B cell (primary cell): Measurements from ENCODE around the gene HINFP. TPM values are rescaled to one million over a fixed set of nuclear protein-coding genes. Genes with fewer than 3 reads are reported as not detected.

Experiments used
- ATAC-seq: fragments of 200-7000 bp; cut with Tn5 transposase; one replicate; pipeline ENCODE4 v1.10.0; 2021; ENCODE audit warnings: low read depth, mild to moderate bottlenecking, moderate number of reproducible peaks, moderate library complexity
- CTCF ChIA-PET: fragments of 350-600 bp; sonication (Branson Sonifier 250); formaldehyde crosslinking; loops from one replicate; lab custom pipeline; 2021; ENCODE audit warnings: antibody characterized with exemption, inconsistent platforms; lab: Charles Lee
- POLR2A ChIA-PET: fragments of 350-600 bp; sonication (Branson Sonifier 250); formaldehyde crosslinking; loops from one replicate; lab custom pipeline; 2021; ENCODE audit warnings: antibody characterized with exemption; lab: Charles Lee
- DNase-seq: peaks from one replicate; pipeline ENCODE4 v3.0.0; 2013
- H2AFZ ChIP-seq: 2 replicates; pipeline ENCODE4 v1.6.1; 2012; ENCODE audit warnings: mild to moderate bottlenecking, low read depth, low read length; ENCODE audit not compliant: insufficient read depth, poor library complexity, severe bottlenecking
- H3K27ac ChIP-seq, 2 donors: 1 replicate in 1 of 2; 2 replicates in 1 of 2; pipeline ENCODE4 v1.5.1; 2012 to 2013; ENCODE audit warnings: low read length in 2 of 2, mild to moderate bottlenecking in 2 of 2, moderate library complexity in 1 of 2
- H3K27me3 ChIP-seq, 4 experiments: fragments of 200-600 bp in 1 of 4; sonication (generic) in 1 of 4; replicated peaks in 1 of 4; 1 replicate in 2 of 4; 2 replicates in 2 of 4; pipeline versions ENCODE4 v1.6.1 to v1.7.0; 2013 to 2016; ENCODE audit warnings: low read length in 3 of 4, mild to moderate bottlenecking in 2 of 4, mixed read lengths in 1 of 4, moderate library complexity in 1 of 4; ENCODE audit not compliant: insufficient read depth in 4 of 4, control insufficient read depth in 3 of 4; ENCODE audit errors: control extremely low read depth in 1 of 4
- H3K36me3 ChIP-seq, 2 experiments: replicated peaks in 1 of 2; 1 replicate in 1 of 2; 2 replicates in 1 of 2; pipeline versions ENCODE4 v1.6.1 to v1.7.1; 2013; ENCODE audit warnings: low read length in 1 of 2; ENCODE audit not compliant: insufficient read depth in 2 of 2, control insufficient read depth in 1 of 2; ENCODE audit errors: control extremely low read depth in 1 of 2, extremely low read depth in 1 of 2
- H3K4me1 ChIP-seq, 2 donors: fragments of 200-600 bp in 1 of 2; sonication (generic) in 1 of 2; 1 replicate in 1 of 2; 2 replicates in 1 of 2; pipeline versions ENCODE4 v1.5.1 to v1.6.1; 2013 to 2017; ENCODE audit warnings: low read length in 2 of 2; ENCODE audit not compliant: control insufficient read depth in 2 of 2, insufficient read depth in 2 of 2
- H3K4me2 ChIP-seq: replicated peaks from 2 replicates; pipeline ENCODE3; 2012; ENCODE audit warnings: mild to moderate bottlenecking, low read depth, low read length; ENCODE audit not compliant: poor library complexity, severe bottlenecking
- H3K4me3 ChIP-seq, 5 experiments: fragments of 200-600 bp in 1 of 5; sonication (generic) in 1 of 5; 1 replicate in 3 of 5; 2 replicates in 2 of 5; pipeline versions ENCODE4 v1.5.1 to v1.7.0; 2011 to 2016; ENCODE audit warnings: low read length in 4 of 5, mild to moderate bottlenecking in 4 of 5, low read depth in 2 of 5, control low read depth in 1 of 5, moderate library complexity in 1 of 5; ENCODE audit not compliant: insufficient read depth in 1 of 5; ENCODE audit errors: control extremely low read depth in 1 of 5, extremely low read depth in 1 of 5
- H3K79me2 ChIP-seq: fragments of 200-600 bp; sonication (generic); one replicate; pipeline ENCODE4 v1.6.0; 2016; ENCODE audit warnings: low read length; ENCODE audit not compliant: control insufficient read depth, insufficient read depth
- H3K9ac ChIP-seq: fragments of 200-600 bp; sonication (generic); 2 replicates; pipeline ENCODE4 v1.6.1; 2017; ENCODE audit warnings: mild to moderate bottlenecking, low read length, moderate library complexity
- H3K9me3 ChIP-seq, 3 donors: one replicate each; pipeline versions ENCODE4 v1.6.1 to v1.7.1; 2013; ENCODE audit warnings: low read length in 2 of 3; ENCODE audit not compliant: control insufficient read depth in 2 of 3, insufficient read depth in 1 of 3; ENCODE audit errors: control extremely low read depth in 1 of 3
- H4K20me1 ChIP-seq: 2 replicates; pipeline ENCODE4 v1.6.0; 2012; ENCODE audit warnings: mild to moderate bottlenecking, low read length; ENCODE audit not compliant: insufficient read depth, control insufficient read depth, poor library complexity, severe bottlenecking
- H3K27ac Mint-ChIP-seq: one replicate; pipeline ENCODE4 v1.8.0; 2021; ENCODE audit warnings: mixed read lengths
- H3K27me3 Mint-ChIP-seq: one replicate; pipeline ENCODE4 v1.8.0; 2021; ENCODE audit warnings: mixed read lengths
- H3K4me1 Mint-ChIP-seq: one replicate; pipeline ENCODE4 v1.8.0; 2021; ENCODE audit warnings: mixed read lengths
- H3K4me3 Mint-ChIP-seq: one replicate; pipeline ENCODE4 v1.8.0; 2021; ENCODE audit warnings: mixed read lengths
- H3K9me3 Mint-ChIP-seq: one replicate; pipeline ENCODE4 v1.8.0; 2022; ENCODE audit warnings: mixed read lengths; ENCODE audit not compliant: insufficient read depth
- EZH2 ChIP-seq: IDR thresholded peaks from 2 replicates; pipeline ENCODE4 v1.6.1; 2012; ENCODE audit warnings: borderline replicate concordance, low read depth, mild to moderate bottlenecking, moderate library complexity, low read length; ENCODE audit not compliant: insufficient read depth, poor library complexity, severe bottlenecking
- WGBS: methylation state at CpG from one replicate; pipeline ENCODE4 v1.1.5; 2013; ENCODE audit warnings: missing lambda C conversion rate; ENCODE audit not compliant: insufficient coverage; 5-methylcytosine and 5-hydroxymethylcytosine counted together
- intact Hi-C: fragments of 100-400 bp; cut with micrococcal nuclease; formaldehyde crosslinking; loops from one replicate; pipeline ENCODE4 v1.10.0; 2022
- polyA plus RNA-seq: library from polyadenylated mRNA; depleted of rRNA; stranded (reverse); fragments of >200 nt; gene quantifications from 2 replicates; pipeline ENCODE4 v1.2.3, GENCODE V29; 2012
- total RNA-seq, 2 donors: library from RNA; stranded (reverse); fragments of 120-200 nt in 1 of 2; gene quantifications; 1 replicate in 1 of 2; 2 replicates in 1 of 2; pipeline versions ENCODE4 v1.2.3 to v1.2.4, GENCODE V29; 2013 to 2022
- TF ChIP-seq, protein P1 (sequence below): fragments of 200-600 bp; IDR thresholded peaks from one replicate; pipeline ENCODE4 v1.8.0; 2022; ENCODE audit warnings: antibody characterized with exemption, mild to moderate bottlenecking

The HINFP gene
- total and polyA plus RNA-seq, 2 donors (not counting 1 experiment from before 2014, with no cell fraction given), result 60.6 to 78.7 TPM

DNA sequence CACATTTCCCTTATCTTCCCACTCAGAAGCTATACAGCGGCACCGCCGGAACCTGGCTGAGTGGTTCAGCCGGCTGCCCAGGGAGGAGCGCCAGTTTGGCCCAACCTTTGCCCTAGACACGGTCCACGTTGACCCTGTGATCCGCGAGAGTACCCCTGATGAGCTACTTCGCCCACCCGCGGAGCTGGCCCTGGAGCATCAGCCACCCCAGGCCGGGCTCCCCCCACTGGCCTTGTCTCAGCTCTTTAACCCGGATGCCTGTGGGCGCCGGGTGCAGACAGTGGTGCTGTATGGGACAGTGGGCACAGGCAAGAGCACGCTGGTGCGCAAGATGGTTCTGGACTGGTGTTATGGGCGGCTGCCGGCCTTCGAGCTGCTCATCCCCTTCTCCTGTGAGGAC, 52.1 kb downstream of the HINFP start:
- H3K36me3 ChIP-seq, result peaks cover 0 to 5% of the 10 kb centered on the region in 2 experiments
- Mint-ChIP-seq H3K27ac (no peak overlapping the region), H3K4me3 (no peak overlapping the region), H3K27me3 (no peaks in the 10 kb centered on the region), H3K4me1 (peaks cover 4% of the 10 kb centered on the region), H3K9me3 (no peaks in the 10 kb centered on the region)
- DNase-seq (no peak), ATAC-seq (no peak)
- intact Hi-C loops, result no loop called here
- H3K4me2 ChIP-seq, result no peak overlapping the region
- H3K9me3 ChIP-seq, result no peaks in the 10 kb centered on the region
- TF ChIP-seq, protein P1, sequence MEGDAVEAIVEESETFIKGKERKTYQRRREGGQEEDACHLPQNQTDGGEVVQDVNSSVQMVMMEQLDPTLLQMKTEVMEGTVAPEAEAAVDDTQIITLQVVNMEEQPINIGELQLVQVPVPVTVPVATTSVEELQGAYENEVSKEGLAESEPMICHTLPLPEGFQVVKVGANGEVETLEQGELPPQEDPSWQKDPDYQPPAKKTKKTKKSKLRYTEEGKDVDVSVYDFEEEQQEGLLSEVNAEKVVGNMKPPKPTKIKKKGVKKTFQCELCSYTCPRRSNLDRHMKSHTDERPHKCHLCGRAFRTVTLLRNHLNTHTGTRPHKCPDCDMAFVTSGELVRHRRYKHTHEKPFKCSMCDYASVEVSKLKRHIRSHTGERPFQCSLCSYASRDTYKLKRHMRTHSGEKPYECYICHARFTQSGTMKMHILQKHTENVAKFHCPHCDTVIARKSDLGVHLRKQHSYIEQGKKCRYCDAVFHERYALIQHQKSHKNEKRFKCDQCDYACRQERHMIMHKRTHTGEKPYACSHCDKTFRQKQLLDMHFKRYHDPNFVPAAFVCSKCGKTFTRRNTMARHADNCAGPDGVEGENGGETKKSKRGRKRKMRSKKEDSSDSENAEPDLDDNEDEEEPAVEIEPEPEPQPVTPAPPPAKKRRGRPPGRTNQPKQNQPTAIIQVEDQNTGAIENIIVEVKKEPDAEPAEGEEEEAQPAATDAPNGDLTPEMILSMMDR, result no peak
- TF ChIP-seq EZH2, result no peak
- no peak overlapping the region for H3K9ac ChIP-seq
- H3K79me2 ChIP-seq, result no peaks in the 10 kb centered on the region
- H3K4me3 ChIP-seq, result no peak overlapping the region
- no peaks in the 10 kb centered on the region for H3K27me3 ChIP-seq
- ChIA-PET POLR2A (no interaction called here), CTCF (no interaction called here)
- over 99% methylated on average over 19 of the region's 21 CpGs for WGBS
- no peak overlapping the region for H3K27ac ChIP-seq
- peaks cover 5 to 8% of the 10 kb centered on the region in 2 donors for H3K4me1 ChIP-seq
- H4K20me1 ChIP-seq, result no peaks in the 10 kb centered on the region
- no peak overlapping the region for H2AFZ ChIP-seq

DNA sequence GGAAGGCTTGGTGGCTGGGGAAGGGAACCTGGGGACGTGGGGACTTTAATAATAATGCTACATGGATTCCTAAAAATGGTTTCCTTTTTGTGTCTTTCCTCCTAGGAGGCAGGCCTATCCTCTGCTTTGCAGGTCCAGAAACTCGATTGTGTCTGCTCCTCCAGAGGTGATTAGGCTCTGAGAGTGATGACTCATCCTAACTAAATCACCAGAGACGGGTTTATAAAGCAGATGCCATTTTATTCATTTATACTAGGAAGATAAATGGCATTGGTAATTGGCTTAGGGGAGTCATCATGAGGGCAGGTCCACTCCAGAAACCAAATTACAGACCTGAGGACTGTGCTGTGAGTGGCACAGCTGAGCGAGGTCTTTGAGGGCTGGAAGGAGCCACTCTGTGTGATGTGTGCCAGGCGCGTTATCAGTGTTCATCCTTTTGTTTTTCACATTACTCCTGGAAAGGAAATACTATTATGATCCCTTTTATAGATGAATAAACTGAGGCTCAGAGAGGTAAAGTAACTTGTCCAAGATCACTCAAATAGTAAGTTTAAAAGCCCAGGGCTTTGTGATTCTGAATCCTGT, 54.2 kb downstream of the HINFP start:
- ChIA-PET CTCF (interaction anchor here (1.2 kb wide), 1 partner anchor 21 kb away, joined by 3 read pairs; no protein-coding TSS in a partner anchor), POLR2A (interaction anchor here (0.7 kb wide), 1 partner anchor 191 kb away, joined by 3 read pairs; no protein-coding TSS in a partner anchor)
- Histone ChIP-seq H3K79me2 (no peaks in the 10 kb centered on the region), H3K36me3 (peaks cover 0 to 5% of the 10 kb centered on the region in 2 experiments), H3K4me2 (no peak overlapping the region), H2AFZ (no peak overlapping the region), H3K27ac (no peak overlapping the region), H3K27me3 (no peaks in the 10 kb centered on the region), H3K9me3 (no peaks in the 10 kb centered on the region), H4K20me1 (no peaks in the 10 kb centered on the region), H3K4me1 (no peaks in the 10 kb centered on the region), H3K4me3 (no peak overlapping the region), H3K9ac (no peak overlapping the region)
- Mint-ChIP-seq H3K9me3 (no peaks in the 10 kb centered on the region), H3K4me3 (no peak overlapping the region), H3K4me1 (no peaks in the 10 kb centered on the region), H3K27ac (no peak overlapping the region), H3K27me3 (no peaks in the 10 kb centered on the region)
- TF ChIP-seq, protein P1, result no peak
- TF ChIP-seq EZH2, result no peak
- DNase-seq, result no peak
- intact Hi-C loops, result no loop called here
- 83% methylated on average over 1 of the region's 6 CpGs for WGBS
- ATAC-seq, result no peak
